ENCODE data around the gene DZIP3.

GRCh38 chr3:108548886-108549285 lies 40.6 kb upstream of the DZIP3 start:
- no peak for TF ChIP-seq EP300 (IDR thresholded peaks at IDR 0.05)
- TF ChIP-seq CTCF (IDR thresholded peaks at IDR 0.05): no peak
